HG02840 (cell line): Measurements from ENCODE around the gene GAS6.
"Not testable (repeated sequence)": the region's sequence is repeated elsewhere in the genome, so short reads cannot be mapped to it uniquely, and the experiment has no call there.

Experiments used
- ATAC-seq: cut with Tn5 transposase; IDR thresholded peaks from one replicate; pipeline ENCODE4 v1.9.1; 2021; ENCODE audit warnings: mild to moderate bottlenecking, moderate library complexity, moderate number of reproducible peaks; ENCODE audit not compliant: unreplicated experiment, low FRiP score

Gene GAS6

DNA sequence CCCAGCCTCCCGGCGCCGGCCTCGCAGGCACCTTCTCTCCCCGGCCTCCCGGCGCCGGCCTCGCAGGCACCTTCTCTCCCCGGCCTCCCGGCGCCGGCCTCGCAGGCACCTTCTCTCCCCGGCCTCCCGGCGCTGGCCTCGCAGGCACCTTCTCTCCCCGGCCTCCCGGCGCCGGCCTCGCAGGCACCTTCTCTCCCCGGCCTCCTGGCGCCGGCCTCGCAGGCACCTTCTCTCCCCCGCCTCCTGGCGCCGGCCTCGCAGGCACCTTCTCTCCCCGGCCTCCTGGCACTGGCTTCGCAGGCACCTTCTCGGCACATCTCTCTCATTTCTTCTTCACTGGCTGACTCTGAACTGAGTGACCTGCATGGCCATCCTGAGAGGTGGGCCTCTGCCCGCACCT is 37.4 kb downstream of the GAS6 start:
- not testable (repeated sequence) for ATAC-seq

DNA sequence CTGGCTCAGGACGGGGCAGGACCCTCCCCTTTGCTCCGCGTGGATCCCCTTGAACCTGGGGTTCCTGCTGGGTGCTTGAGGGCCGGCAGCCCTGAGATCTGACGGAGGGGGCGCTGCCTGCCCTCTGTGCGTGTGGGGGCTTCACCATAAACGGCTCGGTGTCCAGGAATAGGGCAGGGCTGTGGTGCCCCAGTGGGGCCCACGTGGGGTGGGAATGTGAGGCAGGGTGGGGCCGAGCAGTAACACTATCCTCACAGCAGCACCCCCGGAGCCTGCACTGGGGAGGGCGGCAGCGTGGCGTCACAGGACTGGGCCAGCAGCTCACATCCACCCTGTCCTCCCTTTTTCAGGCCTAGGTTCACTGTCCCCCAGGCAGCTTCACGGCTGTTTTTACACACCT is 38.0 kb downstream of the GAS6 start:
- ATAC-seq, result no peak

DNA sequence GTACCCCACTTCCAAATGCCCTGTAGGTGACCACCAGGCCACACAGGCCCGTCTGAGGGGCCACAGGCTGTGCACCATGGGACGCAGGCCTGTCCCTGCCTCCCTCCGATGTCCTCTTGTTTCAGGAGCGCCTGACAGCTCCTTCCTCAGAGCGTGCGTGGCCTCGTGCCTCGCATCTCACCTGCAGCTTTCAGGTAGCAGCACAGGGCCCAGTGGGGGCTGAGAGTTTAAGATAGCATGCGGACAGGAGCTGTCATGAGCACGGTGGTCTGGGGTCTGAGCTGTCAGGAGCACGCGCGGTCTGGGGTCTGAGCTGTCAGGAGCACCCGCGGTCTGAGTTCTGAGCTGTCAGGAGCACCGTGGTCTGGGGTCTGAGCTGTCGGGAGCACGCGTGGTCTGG is 40.1 kb downstream of the GAS6 start:
- ATAC-seq, result no peak

DNA sequence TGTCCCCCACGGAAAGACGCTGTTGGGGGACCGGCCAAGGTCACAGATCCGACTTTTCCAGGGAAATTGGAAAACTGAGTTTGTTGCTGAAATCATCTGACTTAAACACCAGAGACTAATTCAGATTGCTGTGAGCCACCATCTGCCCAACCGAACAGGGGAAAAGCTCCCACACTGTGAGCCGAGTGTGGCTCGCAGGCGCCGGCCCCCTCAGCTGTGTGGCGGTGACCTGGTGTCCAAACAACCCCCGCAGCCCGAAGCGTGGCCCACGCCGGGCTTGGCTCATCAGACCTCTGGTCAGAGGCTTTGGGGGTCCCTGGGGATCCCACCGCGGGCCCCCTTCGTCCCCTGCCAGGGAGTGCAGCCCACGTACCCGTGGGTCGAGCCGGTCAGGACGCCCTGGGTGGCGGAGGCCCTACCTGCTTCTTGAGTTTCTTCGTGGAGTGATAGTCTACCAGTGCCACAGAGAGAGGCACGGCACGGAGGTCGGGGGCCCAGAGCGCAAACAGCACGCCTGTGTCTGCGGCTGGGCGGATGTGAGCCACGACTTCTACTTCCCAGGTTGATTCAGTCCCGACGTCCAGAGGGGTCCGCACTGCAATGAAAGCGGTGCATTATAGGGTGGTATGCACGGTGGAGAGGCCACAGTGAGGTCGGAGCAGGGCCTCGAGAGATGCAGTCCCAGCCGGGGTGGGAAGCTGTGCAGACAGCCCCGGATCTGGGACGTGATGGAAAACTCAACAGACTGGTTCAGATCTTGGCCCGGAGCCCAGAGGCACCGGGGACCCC is 40.7 kb downstream of the GAS6 start:
- no peak for ATAC-seq

DNA sequence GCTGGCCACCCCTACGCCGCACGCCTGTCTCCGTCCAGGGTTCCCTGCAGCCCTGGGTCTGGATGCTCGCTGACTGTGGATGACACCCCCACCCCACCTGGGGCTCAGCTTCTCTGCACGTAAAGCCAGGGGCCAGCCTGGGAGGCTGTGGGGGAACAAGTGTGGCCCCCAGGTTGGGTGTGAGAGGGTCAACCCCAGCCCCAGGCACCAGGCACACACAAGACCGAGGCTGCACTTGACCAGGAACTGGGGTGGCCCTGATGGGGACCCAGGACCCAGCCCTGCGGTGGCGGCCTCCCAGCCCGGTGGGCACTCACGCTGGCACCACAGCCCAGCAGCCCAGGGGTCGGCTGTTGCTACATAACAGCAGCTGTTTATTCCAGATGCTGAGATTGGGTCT is 41.6 kb downstream of the GAS6 start:
- ATAC-seq, result no peak

DNA sequence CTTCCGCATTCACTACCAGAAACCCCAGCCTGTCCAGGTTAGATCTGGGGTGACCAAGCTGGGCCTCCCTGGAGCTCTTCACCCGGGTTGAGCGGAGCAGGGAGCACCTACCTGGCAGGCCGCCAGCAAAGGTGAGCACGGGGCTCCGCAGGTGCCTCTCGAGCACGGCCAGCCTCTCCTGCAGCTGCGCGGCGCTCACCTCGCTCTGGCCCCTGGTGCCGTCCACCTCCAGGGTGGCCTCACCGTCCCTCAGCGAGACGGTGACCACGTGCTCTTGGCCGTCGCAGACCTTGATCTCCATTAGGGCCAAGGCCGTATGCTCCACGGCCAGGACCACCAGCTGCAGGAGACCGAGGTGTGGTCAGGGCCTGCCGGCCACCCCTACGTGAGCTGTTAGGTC is 42.0 kb downstream of the GAS6 start:
- ATAC-seq, result no peak

DNA sequence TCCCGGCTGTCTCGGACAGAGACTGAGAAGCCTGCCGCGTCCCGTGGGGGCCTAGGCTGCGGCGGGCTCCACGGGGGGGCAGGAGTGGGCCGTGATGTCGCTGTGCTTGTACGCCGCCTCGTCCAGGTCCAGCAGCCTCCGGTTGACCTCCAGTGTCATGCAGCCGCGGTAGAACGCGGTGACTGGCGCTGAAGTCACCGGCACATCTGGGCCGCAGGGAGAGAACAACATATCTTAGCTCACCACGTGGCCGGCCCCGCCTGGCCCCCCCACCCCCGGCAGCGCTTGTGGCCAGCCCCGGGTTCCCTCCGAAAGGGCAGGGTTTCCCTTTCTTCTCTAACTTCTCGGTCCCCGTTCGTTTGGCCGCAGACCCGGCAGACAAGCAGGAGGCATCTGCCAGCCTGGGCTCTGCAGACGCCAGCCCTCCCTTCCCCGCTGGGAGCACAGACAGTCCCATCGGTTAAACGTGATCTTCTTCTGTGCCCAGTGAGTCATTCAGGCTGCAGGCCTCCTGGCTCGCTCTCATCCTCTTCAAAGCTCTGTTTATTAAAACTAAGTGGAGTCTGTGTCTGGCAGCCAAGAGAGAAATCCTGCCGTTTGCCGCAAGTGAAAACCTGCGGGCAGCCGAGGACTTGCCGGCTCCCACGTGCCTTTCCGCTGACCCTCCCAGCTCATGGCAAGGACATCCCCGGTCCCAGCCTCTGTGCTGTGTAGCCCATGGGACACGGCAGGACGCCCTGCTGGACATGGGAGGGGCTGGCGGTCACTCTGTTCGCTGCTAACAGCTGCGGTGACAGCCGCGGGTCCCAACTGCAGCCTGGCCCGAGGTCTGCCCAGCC is 42.8 kb downstream of the GAS6 start:
- no peak for ATAC-seq

DNA sequence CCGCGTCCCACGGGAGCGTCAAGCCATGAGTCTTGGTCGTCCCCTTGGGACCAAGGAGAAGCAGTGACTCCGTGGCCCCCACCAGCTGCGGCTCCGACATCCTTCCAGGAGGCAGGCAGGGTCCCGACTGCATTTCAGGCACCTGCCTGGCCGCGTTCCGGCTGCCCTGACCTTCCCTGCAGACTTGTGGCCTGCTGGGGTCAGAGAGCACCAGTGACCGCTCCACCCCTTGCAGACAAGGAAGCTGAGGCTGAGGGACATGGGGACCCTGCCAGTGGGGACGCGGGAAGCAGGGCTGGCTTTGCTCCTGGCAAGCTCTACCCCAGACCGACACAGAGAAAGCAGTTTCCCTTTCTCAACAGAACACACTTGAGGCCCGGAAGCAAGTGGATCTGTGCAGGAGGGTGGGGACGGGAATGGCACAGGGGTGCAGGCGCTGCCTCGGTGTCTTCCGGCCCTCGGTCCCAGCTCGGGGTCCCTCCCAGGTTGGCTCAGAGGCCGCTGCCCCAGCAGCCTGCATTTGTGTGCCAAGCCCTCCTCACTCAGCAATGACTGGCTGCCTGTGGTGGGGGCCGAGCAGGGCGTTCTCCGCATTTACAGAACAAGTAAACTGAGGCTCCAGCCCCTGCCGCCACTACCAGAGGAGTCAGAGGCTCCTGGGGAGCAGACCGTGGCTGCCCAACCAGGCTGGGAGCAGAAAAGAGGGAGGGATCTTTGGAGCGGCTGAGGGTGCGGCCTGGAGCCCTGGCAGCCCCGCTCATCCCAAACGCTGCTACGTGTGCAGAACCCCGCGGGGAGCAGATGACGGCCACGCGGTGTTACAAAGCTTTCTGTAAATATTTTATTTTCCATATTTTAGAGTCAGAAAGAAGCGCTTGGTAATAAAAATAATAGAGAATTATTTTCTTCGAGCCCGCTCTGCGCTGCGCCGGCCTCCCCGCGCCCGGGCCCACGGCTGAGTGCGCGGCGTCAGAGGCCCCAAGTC is 43.9 kb downstream of the GAS6 start:
- ATAC-seq, result no peak

DNA sequence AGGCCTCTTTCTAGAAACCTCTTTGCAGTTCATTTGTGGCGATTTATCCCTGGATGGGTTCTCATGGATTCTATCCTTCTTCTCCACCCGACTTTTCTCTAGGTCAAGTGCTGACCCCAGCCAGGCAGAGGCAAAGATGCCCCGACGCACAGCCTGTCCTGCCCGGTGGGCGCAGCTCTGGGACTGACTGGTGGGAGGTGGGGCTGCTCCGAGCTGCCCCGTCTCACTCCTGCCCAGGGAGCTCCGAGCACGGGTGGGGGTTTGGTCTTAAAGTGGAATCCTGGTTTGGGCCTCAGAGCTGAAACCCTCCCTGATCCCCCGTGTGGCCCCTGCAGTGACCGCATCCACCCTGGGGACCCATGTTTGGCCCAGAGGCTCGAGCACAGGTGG is 44.5 kb downstream of the GAS6 start:
- no peak for ATAC-seq

DNA sequence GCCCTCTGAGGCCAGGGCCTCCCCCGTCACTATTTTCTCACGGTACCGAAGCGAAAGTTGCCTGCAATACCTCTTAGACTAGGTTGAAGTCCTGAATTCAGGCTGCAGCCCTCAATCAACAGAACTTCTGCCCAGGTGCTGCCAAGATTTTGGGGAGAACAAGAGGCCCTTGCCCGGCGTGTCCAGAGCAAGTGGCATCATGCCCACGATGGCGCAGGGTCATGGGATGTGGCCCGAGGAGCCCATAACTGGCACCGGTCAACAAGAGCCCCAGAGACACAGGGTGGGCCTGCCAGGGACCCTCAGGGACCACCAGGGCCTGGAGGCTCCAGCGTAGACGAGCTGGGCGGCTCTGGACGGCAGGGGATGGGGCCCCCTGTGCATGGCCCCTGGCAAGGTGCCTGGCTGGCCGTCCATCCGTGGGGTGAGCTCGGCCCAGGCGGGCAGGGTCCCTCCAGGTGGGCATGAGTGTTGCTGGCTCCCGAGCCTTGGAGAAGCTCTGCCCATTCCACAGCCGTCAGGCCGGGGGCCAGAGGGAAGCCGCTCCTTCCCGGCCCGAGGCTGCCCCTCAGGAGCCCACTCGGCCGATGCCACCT is 45.1 kb downstream of the GAS6 start:
- no peak for ATAC-seq

DNA sequence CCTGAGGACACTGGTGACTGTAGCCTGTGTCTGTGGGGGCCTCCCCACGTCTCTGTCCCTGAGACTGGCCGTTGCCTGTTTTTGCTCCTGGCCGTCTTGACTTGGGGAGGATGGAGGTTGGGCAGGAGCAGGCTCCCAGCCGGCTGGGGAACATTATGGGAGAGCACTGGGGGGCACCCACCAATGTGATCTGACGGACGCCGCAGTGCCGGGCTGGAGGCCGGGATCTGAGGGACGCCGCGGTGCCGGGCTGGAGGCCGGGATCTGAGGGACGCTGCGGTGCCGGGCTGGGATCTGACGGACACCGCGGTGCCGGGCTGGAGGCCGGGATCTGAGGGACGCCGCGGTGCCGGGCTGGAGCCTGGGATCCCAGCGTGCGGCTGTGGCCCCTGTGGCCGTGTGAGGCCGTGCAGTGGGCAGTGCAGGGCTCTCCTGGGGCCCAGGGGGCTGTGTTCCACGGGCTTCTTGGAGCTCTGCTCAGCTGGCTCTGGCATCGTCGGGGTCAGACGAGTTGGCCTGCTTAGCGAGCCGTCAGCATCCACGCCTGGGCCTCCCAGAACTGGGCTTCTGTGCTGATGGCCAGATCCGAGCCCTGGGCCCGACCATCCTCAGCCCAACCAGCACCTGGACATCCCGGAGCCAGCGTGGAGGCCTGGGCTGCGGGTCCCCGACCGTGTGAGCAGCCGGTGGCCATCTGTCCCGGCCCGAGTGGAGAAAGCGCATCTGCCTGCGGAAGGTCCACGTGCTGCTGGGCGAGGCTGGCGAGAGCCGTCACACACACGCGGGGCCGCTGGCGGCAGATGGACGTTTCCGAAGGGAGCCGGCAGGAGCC is 45.8 kb downstream of the GAS6 start:
- no peak for ATAC-seq

DNA sequence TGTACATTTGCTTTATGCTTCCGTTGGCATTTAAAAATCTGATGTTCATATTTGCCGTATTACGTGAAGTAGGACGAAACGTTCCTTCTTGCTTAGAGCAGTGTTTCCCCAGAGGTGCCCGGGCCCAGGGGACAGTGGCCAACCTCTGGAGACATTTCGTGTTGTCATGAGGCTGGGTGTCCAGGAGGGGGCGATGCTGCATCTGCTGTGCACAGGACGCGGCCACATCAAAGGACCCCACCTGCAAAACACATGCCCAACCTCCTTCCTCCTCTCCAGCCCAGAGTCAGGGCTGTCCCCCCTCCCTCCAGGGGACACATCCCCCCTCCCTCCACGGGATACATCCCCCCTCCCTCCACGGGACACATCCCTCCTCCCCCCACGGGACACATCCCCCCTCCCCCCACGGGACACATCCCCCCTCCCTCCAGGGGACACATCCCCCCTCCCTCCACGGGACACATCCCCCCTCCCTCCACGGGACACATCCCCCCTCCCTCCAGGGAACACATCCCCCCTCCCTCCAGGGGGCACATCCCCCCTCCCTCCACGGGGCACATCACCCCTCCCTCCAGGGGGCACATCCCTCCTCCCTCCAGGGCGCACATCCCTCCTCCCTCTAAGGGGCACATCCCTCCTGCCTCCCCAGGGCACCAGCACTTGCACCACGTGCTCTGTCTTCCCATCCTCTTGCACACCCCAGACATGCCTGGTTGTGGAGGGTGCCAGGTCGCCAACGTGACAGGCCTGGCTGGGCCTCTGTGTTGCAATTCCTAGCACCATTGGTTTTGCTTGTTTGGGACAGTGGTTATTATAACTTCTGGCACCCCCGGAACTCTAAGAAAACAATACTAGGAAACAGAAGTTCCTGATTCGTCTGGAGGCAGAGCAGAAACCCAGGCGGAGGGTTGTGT is 46.7 kb downstream of the GAS6 start:
- no peak for ATAC-seq

DNA sequence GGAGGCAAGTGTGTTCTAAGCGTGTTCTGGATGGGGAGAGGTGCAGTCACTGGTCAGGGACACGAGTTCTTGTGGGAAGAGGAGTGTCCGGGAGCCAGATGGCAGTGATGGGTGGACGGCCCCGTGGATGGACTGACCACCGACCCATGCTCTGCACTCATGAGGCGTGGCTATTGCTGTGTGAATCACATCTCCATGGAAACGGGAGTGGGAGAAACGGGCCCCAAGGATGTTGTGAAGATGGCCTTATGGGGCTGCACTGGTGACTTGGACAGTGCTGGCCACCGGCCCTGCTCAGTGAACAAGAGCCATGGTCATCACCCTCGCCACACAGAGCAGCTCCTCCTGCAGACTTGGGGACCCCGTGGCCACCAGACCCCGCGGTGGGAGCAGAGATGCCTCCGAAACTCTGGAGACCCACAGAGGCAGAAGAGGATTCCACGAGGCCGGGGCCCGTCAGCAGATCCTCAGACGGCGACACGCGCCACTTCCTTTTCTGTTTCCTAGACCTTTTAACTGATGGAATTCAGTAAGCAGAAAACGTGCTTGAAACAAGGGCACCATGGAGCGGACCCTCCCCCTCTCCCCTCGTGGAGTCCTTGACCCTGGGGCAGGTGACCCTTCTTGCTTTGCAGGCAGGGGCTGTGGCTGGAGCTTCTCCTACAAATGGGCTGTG is 47.5 kb downstream of the GAS6 start:
- no peak for ATAC-seq

DNA sequence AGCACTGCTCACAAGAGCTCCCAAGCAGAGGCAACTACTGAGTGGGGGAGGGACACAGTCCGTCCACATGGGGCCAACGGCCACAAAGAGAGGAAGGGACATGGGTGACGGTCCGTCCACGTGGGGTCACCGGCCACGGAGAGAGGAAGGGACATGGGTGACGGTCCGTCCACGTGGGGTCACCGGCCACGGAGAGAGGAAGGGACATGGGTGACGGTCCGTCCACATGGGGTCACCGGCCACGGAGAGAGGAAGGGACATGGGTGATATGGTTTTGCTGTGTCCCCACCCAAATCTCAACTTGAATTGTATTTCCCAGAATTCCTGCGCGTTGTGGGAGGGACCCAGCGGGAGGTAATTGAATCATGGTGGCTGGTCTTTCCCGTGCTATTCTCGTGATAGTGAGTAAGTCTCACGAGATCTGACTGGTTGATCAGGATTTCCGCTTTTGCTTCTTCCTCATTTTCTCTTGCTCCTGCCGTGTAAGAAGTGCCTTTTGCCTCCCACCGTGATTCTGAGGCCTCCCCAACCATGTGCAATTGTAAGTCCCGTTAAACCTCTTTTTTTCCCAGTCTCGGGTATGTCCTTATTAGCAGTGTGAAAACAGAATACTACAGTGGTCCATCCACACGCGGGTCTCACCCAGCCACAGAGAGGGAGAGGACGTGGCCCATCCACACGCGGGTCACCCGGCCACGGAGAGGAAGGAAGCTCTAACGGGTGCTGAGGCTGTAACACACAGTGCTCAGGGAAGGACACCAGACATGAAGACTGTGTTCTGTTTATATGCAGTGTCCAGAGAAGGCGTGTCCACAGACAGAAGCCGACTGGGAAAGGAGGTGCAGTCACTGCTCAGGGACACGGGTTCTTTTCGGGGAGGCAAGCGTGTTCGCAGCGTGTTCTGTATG is 48.5 kb downstream of the GAS6 start:
- ATAC-seq, result no peak

DNA sequence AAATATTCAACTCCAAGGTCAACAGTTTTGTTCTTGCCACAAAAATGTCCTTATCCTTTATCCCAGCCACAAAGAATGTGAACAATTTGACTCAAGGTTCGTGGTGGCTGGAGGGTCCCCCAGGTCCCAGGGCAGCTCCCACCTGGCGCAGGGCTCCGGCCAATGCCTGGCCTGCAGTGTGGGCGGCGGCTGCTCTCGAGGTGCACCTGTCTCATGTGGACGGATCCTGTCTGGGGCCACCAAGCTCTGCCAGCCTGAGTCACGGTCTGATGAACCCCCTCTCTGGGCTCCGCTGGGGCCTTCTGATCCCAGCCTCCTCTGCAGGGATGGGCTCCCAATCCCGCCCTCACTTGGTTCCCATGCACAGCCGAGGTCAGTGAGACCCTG is 49.4 kb downstream of the GAS6 start:
- no peak for ATAC-seq

DNA sequence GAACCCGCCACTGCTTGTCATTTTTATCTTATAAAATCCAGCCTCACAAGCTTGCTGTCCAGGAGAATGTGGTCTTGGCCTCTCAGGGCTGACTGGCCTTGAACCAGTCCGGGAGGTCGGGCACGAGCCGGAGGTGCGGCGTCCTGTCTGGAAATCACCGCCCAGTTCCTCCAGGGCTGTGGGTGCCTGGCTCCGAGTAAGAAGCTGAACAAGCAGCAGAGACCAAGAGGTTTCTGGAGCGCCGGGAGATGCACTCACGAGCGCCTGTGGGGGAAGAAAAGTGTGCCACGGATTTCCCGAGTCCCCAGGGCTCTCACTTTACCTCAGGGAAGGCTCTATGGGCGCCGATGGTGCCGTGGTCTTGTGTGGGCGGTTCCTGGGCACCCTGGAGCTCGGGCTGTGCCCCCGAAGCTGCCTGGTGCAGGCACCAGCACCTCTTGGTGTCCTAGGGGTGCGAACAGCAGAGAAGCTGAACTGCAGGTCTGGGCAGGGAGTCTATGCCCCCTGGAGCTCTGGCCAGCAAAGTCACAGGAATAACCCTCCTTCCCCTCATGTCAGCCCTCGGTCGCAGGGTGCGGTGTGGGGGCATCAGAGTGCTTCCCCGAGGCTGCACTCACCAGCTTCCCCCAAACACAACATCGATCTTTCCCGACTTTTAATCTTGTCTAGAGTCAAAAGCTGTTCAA is 50.0 kb downstream of the GAS6 start:
- ATAC-seq, result no peak
